K562 (cell line): Measurements from ENCODE around the gene CDC6. TPM values are rescaled to one million over a fixed set of nuclear protein-coding genes. Genes with fewer than 3 reads are reported as not detected.

Experiments
- ARID3A ChIP-seq: IDR thresholded peaks from 2 replicates; pipeline ENCODE4 v1.6.1; 2012; ENCODE audit warnings: low read depth, low read length, improper control_type of control experiment, borderline replicate concordance
- CBX1 ChIP-seq: sonication (generic); IDR thresholded peaks from 2 replicates; pipeline ENCODE4 v1.6.1; 2016; ENCODE audit warnings: antibody characterized with exemption, low read depth, mild to moderate bottlenecking
- CEBPZ ChIP-seq: fragments of 150-350 bp; IDR thresholded peaks from 2 replicates; pipeline ENCODE4 v1.6.1; 2014; ENCODE audit warnings: low read depth, mild to moderate bottlenecking, low read length, borderline replicate concordance
- DACH1 ChIP-seq: fragments of 450-650 bp; IDR thresholded peaks from 2 replicates; pipeline ENCODE4 v1.6.1; 2018; ENCODE audit not compliant: partially characterized antibody
- E2F6 ChIP-seq, 2 experiments: IDR thresholded peaks; 2 replicates each; pipeline ENCODE4 v1.6.1; 2011; ENCODE audit warnings: borderline replicate concordance in 1 of 2, control low read depth in 1 of 2, low read depth in 1 of 2, low read length in 1 of 2, mild to moderate bottlenecking in 1 of 2, mixed read lengths in 1 of 2, moderate library complexity in 1 of 2; ENCODE audit not compliant: insufficient read depth in 1 of 2, insufficient read length in 1 of 2, poor library complexity in 1 of 2, severe bottlenecking in 1 of 2; ENCODE audit errors: extremely low read depth in 1 of 2
- EP400 ChIP-seq: fragments of 450-650 bp; IDR thresholded peaks from 2 replicates; pipeline ENCODE4 v1.6.1; 2017; ENCODE audit warnings: antibody characterized with exemption, mild to moderate bottlenecking, moderate library complexity
- HNRNPK ChIP-seq: fragments of 200-400 bp; formaldehyde crosslinking; IDR thresholded peaks from one replicate; pipeline ENCODE4 v1.6.1; 2018; ENCODE audit warnings: mild to moderate bottlenecking, low read depth, low read length; ENCODE audit not compliant: poor library complexity, severe bottlenecking
- MEIS2 ChIP-seq: fragments of 450-650 bp; IDR thresholded peaks from 2 replicates; pipeline ENCODE4 v1.6.1; 2014; ENCODE audit warnings: mild to moderate bottlenecking; ENCODE audit not compliant: partially characterized antibody
- NELFE ChIP-seq: IDR thresholded peaks from 2 replicates; pipeline ENCODE4 v1.6.1; 2011; ENCODE audit warnings: mild to moderate bottlenecking; ENCODE audit not compliant: insufficient read depth, insufficient read length
- NRF1 ChIP-seq, 2 experiments: fragments of 450-650 bp; IDR thresholded peaks in 1 of 2; conservative IDR thresholded peaks in 1 of 2; 2 replicates each; pipeline ENCODE4 v1.6.1; 2014; ENCODE audit warnings: mild to moderate bottlenecking in 2 of 2
- OTX1 ChIP-seq: fragments of 450-650 bp; formaldehyde crosslinking; IDR thresholded peaks from 2 replicates; pipeline ENCODE4 v1.4.0; 2022; ENCODE audit warnings: mild to moderate bottlenecking
- PRPF4 ChIP-seq: fragments of 200-400 bp; formaldehyde crosslinking; IDR thresholded peaks from one replicate; pipeline ENCODE4 v1.6.1; 2017; ENCODE audit warnings: low read length, low read depth, mild to moderate bottlenecking; ENCODE audit not compliant: insufficient read depth, poor library complexity, severe bottlenecking
- PURB ChIP-seq: sonication (generic); formaldehyde crosslinking; IDR thresholded peaks from 2 replicates; pipeline ENCODE4 v1.9.0; 2021; ENCODE audit warnings: low read depth, mild to moderate bottlenecking, missing genetic modification reagents
- TAL1 ChIP-seq: fragments of 450-650 bp; IDR thresholded peaks from 2 replicates; pipeline ENCODE4 v1.6.1; 2016; ENCODE audit warnings: mild to moderate bottlenecking
- TCF3 ChIP-seq: sonication (generic); formaldehyde crosslinking; IDR thresholded peaks from 2 replicates; pipeline ENCODE4 v1.4.0; 2020; ENCODE audit warnings: mild to moderate bottlenecking, missing genetic modification reagents
- TRIM28 ChIP-seq: fragments of 450-650 bp; IDR thresholded peaks from 2 replicates; pipeline ENCODE4 v1.6.1; 2017
- U2AF2 ChIP-seq: fragments of 200-400 bp; formaldehyde crosslinking; optimal IDR thresholded peaks from 2 replicates; pipeline ENCODE3; 2017; ENCODE audit warnings: low read depth, mild to moderate bottlenecking, low read length
- ZNF24 ChIP-seq: fragments of 450-650 bp; IDR thresholded peaks from 2 replicates; pipeline ENCODE4 v1.6.1; 2016
- ZNF280A ChIP-seq: fragments of 450-650 bp; IDR thresholded peaks from 2 replicates; pipeline ENCODE4 v1.6.1; 2018; ENCODE audit warnings: mild to moderate bottlenecking, low read depth; ENCODE audit not compliant: partially characterized antibody
- polyA plus RNA-seq, 8 experiments: library from polyadenylated mRNA; depleted of rRNA in 4 of 8; stranded (reverse) in 5 of 8; unstranded in 3 of 8; fragments of >200 nt; fragmentation: Nextera tagmentation in 2 of 8; fragmentation: Illumina TruSeq in 1 of 8; extraction: Ambion mirVana in 2 of 8; extraction: Trizol in 1 of 8; gene quantifications; 2 replicates each; pipeline versions ENCODE4 v1.2.1 to v1.2.3, GENCODE V29; 2011 to 2014; ENCODE audit warnings: inconsistent platforms in 1 of 8, missing spikeins in 1 of 8
- total RNA-seq, 7 experiments: library from RNA; depleted of rRNA in 6 of 7; stranded (reverse); fragments of >200 nt in 6 of 7; fragmentation: Illumina TruSeq in 2 of 7; extraction: Trizol in 2 of 7; gene quantifications; 2 replicates each; pipeline versions ENCODE4 v1.2.1 to v1.2.3, GENCODE V29; 2011 to 2021; ENCODE audit warnings: low replicate concordance in 1 of 7

CDC6 gene
- total and polyA plus RNA-seq, 9 of the 15 experiments (the other 6 are each of a cell fraction or from before 2014, with no cell fraction given) = 29.6 to 141 (median 106) TPM

- TF ChIP-seq MEIS2 (peak; percentile 50), PURB (CRISPR knock-in tag) (no peak), PRPF4 (no peak), CEBPZ (no peak), TCF3 (CRISPR knock-in tag) (no peak), TRIM28 (no peak), NRF1 (conservative IDR thresholded peaks at IDR 0.05 in 1 of 2, IDR thresholded peaks at IDR 0.05 in 1 of 2) (no peak), U2AF2 (no peak), OTX1 (CRISPR knock-in tag) (no peak), ARID3A (no peak), ZNF24 (no peak), NELFE (no peak), EP400 (peak; percentile 55), HNRNPK (no peak), ZNF280A (no peak), CBX1 (0 out of 2 replicates have a peak, but pooled peaks have one; percentile 39), TAL1 (no peak), E2F6 (IDR thresholded peaks at IDR 0.05; ENCODE audit: borderline replicate concordance in 1 of 2, extremely low read depth in 1 of 2, insufficient read depth in 1 of 2, insufficient read length in 1 of 2, low read depth in 1 of 2, low read length in 1 of 2, poor library complexity in 1 of 2, severe bottlenecking in 1 of 2) (no peak), DACH1 (no peak)
Measured at GRCh38 chr17:40322358-40323315, 35.0 kb downstream of the CDC6 start (continued).
